ENCODE measurements around the gene RGL4.

The RGL4 gene

GRCh38 chr22:23678133-23678532 is 12.7 kb upstream of the RGL4 start:
- peak; percentile 21 for DNase-seq (ENCODE audit: low spot score)

GRCh38 chr22:23681026-23681809 is 9.6 kb upstream of the RGL4 start:
- DNase-seq (ENCODE audit: low spot score), result peak; percentile 9

GRCh38 chr22:23682077-23682476 is 8.7 kb upstream of the RGL4 start:
- no peak for DNase-seq (ENCODE audit: low spot score)

GRCh38 chr22:23682827-23683355 is 7.9 kb upstream of the RGL4 start:
- no peak for DNase-seq (ENCODE audit: low spot score)

GRCh38 chr22:23683545-23683944 is 7.3 kb upstream of the RGL4 start:
- DNase-seq (ENCODE audit: low spot score), result no peak

GRCh38 chr22:23684026-23684425 is 6.8 kb upstream of the RGL4 start:
- DNase-seq (ENCODE audit: low spot score), result no peak

- DNase-seq (ENCODE audit: low spot score), result no peak
Measured at GRCh38 chr22:23684561-23685031, 6.2 kb upstream of the RGL4 start.

GRCh38 chr22:23685205-23685784 is 5.5 kb upstream of the RGL4 start:
- DNase-seq (ENCODE audit: low spot score), result no peak

- no peak for DNase-seq (ENCODE audit: low spot score)
Measured at GRCh38 chr22:23686416-23687024, 4.3 kb upstream of the RGL4 start.

- no peak for DNase-seq (ENCODE audit: low spot score)
Measured at GRCh38 chr22:23688121-23688520, 2.7 kb upstream of the RGL4 start.

GRCh38 chr22:23688571-23688970 is 2.2 kb upstream of the RGL4 start:
- DNase-seq (ENCODE audit: low spot score), result no peak

GRCh38 chr22:23689414-23689813 is 1.4 kb upstream of the RGL4 start:
- no peak for DNase-seq (ENCODE audit: low spot score)

- no peak for DNase-seq (ENCODE audit: low spot score)
Measured at GRCh38 chr22:23691748-23692423, 1.1 kb downstream of the RGL4 start.

- no peak for DNase-seq (ENCODE audit: low spot score)
Measured at GRCh38 chr22:23692598-23693291, 1.9 kb downstream of the RGL4 start.

- DNase-seq (ENCODE audit: low spot score), result no peak
Measured at GRCh38 chr22:23693979-23694680, 3.3 kb downstream of the RGL4 start.

GRCh38 chr22:23695141-23695540 is 4.3 kb downstream of the RGL4 start:
- no peak for DNase-seq (ENCODE audit: low spot score)

- no peak for DNase-seq (ENCODE audit: low spot score)
Measured at GRCh38 chr22:23695571-23696325, 4.9 kb downstream of the RGL4 start.

GRCh38 chr22:23696326-23696851 is 5.6 kb downstream of the RGL4 start:
- peak; percentile 69 for DNase-seq (ENCODE audit: low spot score)

- DNase-seq (ENCODE audit: low spot score), result no peak
Measured at GRCh38 chr22:23697031-23697970, 6.5 kb downstream of the RGL4 start.
